Ovary (tissue), 3 donors: ENCODE data around the gene BACE2.

Experiments
- CTCF ChIP-seq, 3 donors: fragments of 450-650 bp in 2 of 3; fragments of 200-600 bp in 1 of 3; IDR thresholded peaks; one replicate each; pipeline versions ENCODE4 v1.5.1 to v1.8.0; 2016 to 2022; ENCODE audit warnings: antibody characterized with exemption in 3 of 3, mild to moderate bottlenecking in 1 of 3
- EP300 ChIP-seq: sonication (generic); formaldehyde crosslinking; IDR thresholded peaks from one replicate; pipeline ENCODE4 v1.6.1; 2017; ENCODE audit warnings: antibody characterized with exemption
- POLR2A ChIP-seq: fragments of 450-650 bp; IDR thresholded peaks from one replicate; pipeline ENCODE4 v1.6.1; 2017; ENCODE audit warnings: antibody characterized with exemption, mild to moderate bottlenecking, moderate library complexity
- donor health status: DM: no; HTN: no; CAD: no.

DNA sequence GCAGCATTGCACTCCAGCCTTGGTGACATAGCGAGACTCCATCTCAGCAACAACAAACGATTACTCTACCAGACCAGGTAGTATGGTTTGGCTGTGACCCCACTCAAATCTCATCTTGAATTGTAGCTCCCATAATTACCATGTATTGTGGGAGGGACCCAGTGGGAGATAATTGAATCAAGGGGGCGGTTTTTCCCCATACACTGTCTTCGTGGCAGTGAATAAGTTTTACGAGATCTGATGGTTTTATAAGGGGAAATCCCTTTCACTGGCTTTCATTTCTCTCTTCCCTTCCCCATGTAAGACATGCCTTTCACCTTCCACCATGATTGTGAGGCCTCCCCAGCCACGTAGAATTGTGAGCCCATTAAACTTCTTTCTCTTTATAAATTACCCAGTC is 66.0 kb downstream of the BACE2 start:
- TF ChIP-seq CTCF (IDR thresholded peaks at IDR 0.05) (no peak), EP300 (no peak), POLR2A (no peak)
